ENCODE measurements around the gene MAN2A2. TPM values are rescaled to one million over a fixed set of nuclear protein-coding genes. Genes with fewer than 3 reads are reported as not detected.
"Not testable (repeated sequence)": the region's sequence is repeated elsewhere in the genome, so short reads cannot be mapped to it uniquely, and the experiment has no call there.

The MAN2A2 gene
- total RNA-seq, 2 donors from 2014 or later: 99.8 to 225 TPM

GRCh38 chr15:90890839-90891238 is 12.3 kb upstream of the MAN2A2 start:
- no peaks in the 10 kb centered on the region for H3K9me3 Mint-ChIP-seq
- ATAC-seq (no peak), DNase-seq (ENCODE audit: low spot score in 2 of 2) (no peak)
- H3K36me3 Mint-ChIP-seq: peaks cover 0 to 13% of the 10 kb centered on the region in 2 donors
- H3K27ac Mint-ChIP-seq: peak overlapping the region; percentile 60 to 62

- H3K9me3 Mint-ChIP-seq: no peaks in the 10 kb centered on the region
- H3K36me3 Mint-ChIP-seq: peaks cover 0 to 13% of the 10 kb centered on the region in 2 donors
- ATAC-seq (no peak), DNase-seq (ENCODE audit: low spot score in 2 of 2) (no peak)
- no peak overlapping the region for H3K27ac Mint-ChIP-seq
Observed at GRCh38 chr15:90891346-90891949, 11.7 kb upstream of the MAN2A2 start.

GRCh38 chr15:90892023-90892422 is 11.1 kb upstream of the MAN2A2 start:
- peaks cover 0 to 13% of the 10 kb centered on the region in 2 donors for H3K36me3 Mint-ChIP-seq
- ATAC-seq (no peak), DNase-seq (ENCODE audit: low spot score in 2 of 2) (no peak)
- H3K9me3 Mint-ChIP-seq: no peaks in the 10 kb centered on the region
- H3K27ac Mint-ChIP-seq: peak overlapping the region; percentile 67 to 77

GRCh38 chr15:90892498-90893174 is 10.5 kb upstream of the MAN2A2 start:
- DNase-seq (ENCODE audit: low spot score in 2 of 2) (no peak), ATAC-seq (no peak)
- Mint-ChIP-seq H3K9me3 (no peaks in the 10 kb centered on the region), H3K36me3 (peaks cover 0 to 13% of the 10 kb centered on the region in 2 donors), H3K27ac (peak overlapping the region; percentile 67 to 77)

GRCh38 chr15:90893175-90894090 is 9.7 kb upstream of the MAN2A2 start:
- peak in 1 of 2 donors; percentile 10 for ATAC-seq
- no peak for DNase-seq (ENCODE audit: low spot score in 2 of 2)
- Mint-ChIP-seq H3K9me3 (no peaks in the 10 kb centered on the region), H3K27ac (peak overlapping the region in 1 of 2 donors; percentile 67), H3K36me3 (peaks cover 0 to 9% of the 10 kb centered on the region in 2 donors)

GRCh38 chr15:90895571-90896117 is 7.5 kb upstream of the MAN2A2 start:
- DNase-seq (ENCODE audit: low spot score in 2 of 2) (no peak), ATAC-seq (no peak)
- Mint-ChIP-seq H3K27ac (peak overlapping the region in 1 of 2 donors; percentile 40), H3K36me3 (no peaks in the 10 kb centered on the region), H3K9me3 (no peaks in the 10 kb centered on the region)

- DNase-seq (ENCODE audit: low spot score in 2 of 2); H3K36me3 Mint-ChIP-seq; H3K9me3 Mint-ChIP-seq; ATAC-seq: not testable (repeated sequence)
- H3K27ac Mint-ChIP-seq: peak overlapping the region in 1 of 2 donors; percentile 90
Observed at GRCh38 chr15:90897131-90897655, 5.9 kb upstream of the MAN2A2 start.

- H3K36me3 Mint-ChIP-seq: peaks cover 10 to 22% of the 10 kb centered on the region in 2 donors
- DNase-seq (ENCODE audit: low spot score in 2 of 2) (no peak), ATAC-seq (no peak)
- no peaks in the 10 kb centered on the region for H3K9me3 Mint-ChIP-seq
- H3K27ac Mint-ChIP-seq: peak overlapping the region; percentile 78 to 96
Observed at GRCh38 chr15:90901175-90902039, 1.7 kb upstream of the MAN2A2 start.

- DNase-seq (ENCODE audit: low spot score in 2 of 2) (peak; percentile 71 to 82), ATAC-seq (peak; percentile 74 to 81)
- Mint-ChIP-seq H3K36me3 (peaks cover 10 to 24% of the 10 kb centered on the region in 2 donors), H3K27ac (peak overlapping the region; percentile 78 to 96), H3K9me3 (no peaks in the 10 kb centered on the region)
Observed at GRCh38 chr15:90902040-90902839, 862 bp upstream of the MAN2A2 start.

GRCh38 chr15:90903733-90904536 is 833 bp downstream of the MAN2A2 start:
- ATAC-seq (no peak), DNase-seq (ENCODE audit: low spot score in 2 of 2) (no peak)
- H3K27ac Mint-ChIP-seq: peak overlapping the region; percentile 36 to 90
- no peaks in the 10 kb centered on the region for H3K9me3 Mint-ChIP-seq
- peaks cover 12 to 34% of the 10 kb centered on the region in 2 donors for H3K36me3 Mint-ChIP-seq

GRCh38 chr15:90904746-90905145 is 1.6 kb downstream of the MAN2A2 start:
- no peak for DNase-seq (ENCODE audit: low spot score in 2 of 2)
- Mint-ChIP-seq H3K36me3 (peaks cover 16 to 38% of the 10 kb centered on the region in 2 donors), H3K27ac (no peak overlapping the region), H3K9me3 (no peaks in the 10 kb centered on the region)
- no peak for ATAC-seq

- H3K36me3 Mint-ChIP-seq: peaks cover 16 to 38% of the 10 kb centered on the region in 2 donors
- no peak for DNase-seq (ENCODE audit: low spot score in 2 of 2)
- H3K9me3 Mint-ChIP-seq: no peaks in the 10 kb centered on the region
- no peak for ATAC-seq
- H3K27ac Mint-ChIP-seq: peak overlapping the region in 1 of 2 donors; percentile 87
Observed at GRCh38 chr15:90905306-90906180, 2.4 kb downstream of the MAN2A2 start.

GRCh38 chr15:90906181-90906849 is 3.2 kb downstream of the MAN2A2 start:
- peaks cover 16 to 38% of the 10 kb centered on the region in 2 donors for H3K36me3 Mint-ChIP-seq
- no peaks in the 10 kb centered on the region for H3K9me3 Mint-ChIP-seq
- H3K27ac Mint-ChIP-seq: peak overlapping the region in 1 of 2 donors; percentile 16
- DNase-seq (ENCODE audit: low spot score in 2 of 2): no peak
- ATAC-seq: no peak

Data from activated naive CD4-positive, alpha-beta T cell treated with anti-CD3 and anti-CD28 coated beads, Interleukin-2, amount 50 U/mL, for 72 hours (primary cell).